NCI-H2107 treated with DMSO at 0.1 percent for 48 hours (cell line): ENCODE measurements around the gene PRXL2C.

Experiments used
- DNase-seq: peaks from one replicate; lab custom pipeline; 2025; ENCODE audit not compliant: unreplicated experiment; lab: John Stamatoyannopoulos, UW

PRXL2C gene

GRCh38 chr9:96612966-96613589 lies 42.0 kb downstream of the PRXL2C start:
- no peak for DNase-seq

GRCh38 chr9:96612105-96612965 lies 42.8 kb downstream of the PRXL2C start:
- no peak for DNase-seq

GRCh38 chr9:96611302-96611701 lies 43.8 kb downstream of the PRXL2C start:
- no peak for DNase-seq

- no peak for DNase-seq
Observed at GRCh38 chr9:96609732-96610131, 45.4 kb downstream of the PRXL2C start.

GRCh38 chr9:96607971-96608370 lies 47.1 kb downstream of the PRXL2C start:
- DNase-seq: no peak

GRCh38 chr9:96605328-96605727 lies 49.8 kb downstream of the PRXL2C start:
- no peak for DNase-seq

- DNase-seq: no peak
Observed at GRCh38 chr9:96604004-96604319, 51.2 kb downstream of the PRXL2C start.

- no peak for DNase-seq
Observed at GRCh38 chr9:96603305-96604003, 51.7 kb downstream of the PRXL2C start.

GRCh38 chr9:96599298-96599697 lies 55.8 kb downstream of the PRXL2C start:
- DNase-seq: no peak

- DNase-seq: no peak
Observed at GRCh38 chr9:96596601-96597111, 58.5 kb downstream of the PRXL2C start.
